HepG2 (cell line): ENCODE measurements around the gene SAMD9. TPM values are rescaled to one million over a fixed set of nuclear protein-coding genes. Genes with fewer than 3 reads are reported as not detected.

Source experiments
- ATAC-seq: fragments of 200-7000 bp; cut with Tn5 transposase; 3 replicates; pipeline ENCODE4 v1.9.1; 2020; ENCODE audit warnings: mild to moderate bottlenecking, moderate library complexity
- BruUV-seq: library from RNA; stranded (reverse); fragments of 400-500 nt; replicated peaks from 2 replicates; lab custom pipeline; 2021; lab: Mats Ljungman, UMichigan
- CTCF ChIA-PET: fragments of 300-600 bp; formaldehyde crosslinking; extraction: SDS; loops from one replicate; lab custom pipeline; 2021; ENCODE audit warnings: low total read pairs, inconsistent platforms, low intra/inter-chr PET ratio; lab: Yijun Ruan, JAX
- POLR2A ChIA-PET: fragments of 350-600 bp; sonication (Branson Sonifier 250); formaldehyde crosslinking; loops from one replicate; lab custom pipeline; 2020; ENCODE audit warnings: antibody characterized with exemption, inconsistent platforms; lab: Yijun Ruan, JAX
- DNase-seq: peaks from one replicate; pipeline ENCODE4 v3.0.0-alpha.2; 2015; ENCODE audit warnings: low spot score
- FAIRE-seq: peaks from 3 replicates; lab custom pipeline; 2011; peaks lifted over from hg19 to GRCh38; lab: Jason Lieb, UNC
- H2AFZ ChIP-seq: one replicate; pipeline ENCODE4 v1.6.1; 2011; ENCODE audit warnings: low read length, inconsistent platforms
- H3K27ac ChIP-seq: fragments of 300-600 bp; 3 replicates; pipeline ENCODE4 v1.8.0; 2011; ENCODE audit warnings: mixed run types, mild to moderate bottlenecking, mixed read lengths, low read length, inconsistent platforms; ENCODE audit not compliant: insufficient read depth; ENCODE audit errors: extremely low read length
- H3K27me3 ChIP-seq, 2 experiments: fragments of 200-600 bp in 1 of 2; 2 replicates in 1 of 2; 3 replicates in 1 of 2; pipeline versions ENCODE4 v1.6.0 to v1.8.0; 2011; ENCODE audit warnings: low read length in 2 of 2, mild to moderate bottlenecking in 2 of 2, moderate library complexity in 2 of 2, inconsistent platforms in 1 of 2; ENCODE audit not compliant: insufficient read depth in 2 of 2, control insufficient read depth in 1 of 2
- H3K36me3 ChIP-seq, 2 experiments: fragments of 200-600 bp in 1 of 2; replicated peaks in 1 of 2; 2 replicates in 1 of 2; 3 replicates in 1 of 2; pipeline versions ENCODE4 v1.5.1 to v1.8.0; 2011; ENCODE audit warnings: low read length in 2 of 2, inconsistent platforms in 1 of 2; ENCODE audit not compliant: insufficient read depth in 2 of 2, control insufficient read depth in 1 of 2
- H3K4me1 ChIP-seq: 2 replicates; pipeline ENCODE4 v1.5.1; 2012; ENCODE audit warnings: low read length, inconsistent platforms; ENCODE audit not compliant: insufficient read depth
- H3K4me2 ChIP-seq: 2 replicates; pipeline ENCODE4 v1.6.0; 2011; ENCODE audit warnings: low read depth, low read length, inconsistent platforms
- H3K4me3 ChIP-seq, 3 experiments: fragments of 200-600 bp in 1 of 3; sonication (generic), shearing (Covaris generic) in 1 of 3; replicated peaks in 1 of 3; 2 replicates each; pipeline ENCODE4 v1.5.1; 2011 to 2016; ENCODE audit warnings: low read length in 3 of 3, inconsistent platforms in 2 of 3, low read depth in 2 of 3, mild to moderate bottlenecking in 2 of 3, control low read depth in 1 of 3, mixed read lengths in 1 of 3; ENCODE audit not compliant: insufficient read depth in 1 of 3
- H3K79me2 ChIP-seq: one replicate; pipeline ENCODE4 v1.6.1; 2011; ENCODE audit warnings: low read length, inconsistent platforms; ENCODE audit not compliant: insufficient read depth
- H3K9ac ChIP-seq: 2 replicates; pipeline ENCODE4 v1.6.0; 2011; ENCODE audit warnings: mild to moderate bottlenecking, low read depth, low read length, inconsistent platforms; ENCODE audit not compliant: insufficient read depth
- H3K9me3 ChIP-seq: 2 replicates; pipeline ENCODE4 v1.5.1; 2012; ENCODE audit warnings: mild to moderate bottlenecking, low read length
- H4K20me1 ChIP-seq: 2 replicates; pipeline ENCODE4 v1.6.0; 2011; ENCODE audit warnings: inconsistent platforms, mild to moderate bottlenecking, low read length, moderate library complexity; ENCODE audit not compliant: insufficient read depth
- BORCS8-MEF2B ChIP-seq: sonication (generic); formaldehyde crosslinking; IDR thresholded peaks from 2 replicates; pipeline ENCODE4 v1.8.0; 2022; ENCODE audit warnings: mild to moderate bottlenecking, missing genetic modification reagents
- CCDC6 ChIP-seq: sonication (generic); formaldehyde crosslinking; IDR thresholded peaks from 2 replicates; pipeline ENCODE4 v1.8.1; 2022; ENCODE audit warnings: mild to moderate bottlenecking, missing genetic modification reagents, moderate library complexity
- FIP1L1 ChIP-seq: fragments of 200-400 bp; formaldehyde crosslinking; IDR thresholded peaks from 2 replicates; pipeline ENCODE4 v1.6.1; 2018; ENCODE audit warnings: low read depth, mild to moderate bottlenecking, low read length, moderate library complexity, borderline replicate concordance; ENCODE audit not compliant: insufficient read depth
- GATAD1 ChIP-seq: IDR thresholded peaks from 2 replicates; pipeline ENCODE4 v1.6.1; 2016; ENCODE audit warnings: missing genetic modification reagents, missing compliant biosample characterization
- GLI4 ChIP-seq: sonication (generic); formaldehyde crosslinking; IDR thresholded peaks from 2 replicates; pipeline ENCODE4 v1.5.1; 2020; ENCODE audit warnings: missing genetic modification reagents, mild to moderate bottlenecking, moderate library complexity, borderline replicate concordance
- MAFF ChIP-seq: IDR thresholded peaks from 2 replicates; pipeline ENCODE4 v1.6.1; 2011; ENCODE audit warnings: low read depth, low read length, improper control_type of control experiment
- RFX1 ChIP-seq: fragments of 450-650 bp; IDR thresholded peaks from 2 replicates; pipeline ENCODE4 v1.6.1; 2017
- SPEN ChIP-seq: sonication (generic); formaldehyde crosslinking; IDR thresholded peaks from 2 replicates; pipeline ENCODE4 v1.5.1; 2020; ENCODE audit warnings: low read depth, mild to moderate bottlenecking, missing genetic modification reagents
- SRSF1 ChIP-seq: fragments of 200-400 bp; formaldehyde crosslinking; optimal IDR thresholded peaks from 2 replicates; pipeline ENCODE3; 2017; ENCODE audit warnings: mild to moderate bottlenecking, low read depth, low read length, moderate library complexity
- TGIF2 ChIP-seq: IDR thresholded peaks from 2 replicates; pipeline ENCODE4 v1.6.1; 2016; ENCODE audit warnings: control low read depth, missing compliant biosample characterization
- THAP11 ChIP-seq: IDR thresholded peaks from 2 replicates; pipeline ENCODE4 v1.6.1; 2016; ENCODE audit warnings: missing biosample characterization, missing genetic modification reagents
- ZNF224 ChIP-seq: sonication (generic); formaldehyde crosslinking; IDR thresholded peaks from 2 replicates; pipeline ENCODE4 v1.5.0; 2020; ENCODE audit warnings: mild to moderate bottlenecking, missing genetic modification reagents
- ZNF30 ChIP-seq: sonication (generic); formaldehyde crosslinking; IDR thresholded peaks from 2 replicates; pipeline ENCODE4 v1.5.0; 2020; ENCODE audit warnings: mild to moderate bottlenecking, missing genetic modification reagents
- ZNF629 ChIP-seq: sonication (generic); formaldehyde crosslinking; conservative IDR thresholded peaks from 2 replicates; pipeline ENCODE4 v1.5.0; 2020; ENCODE audit warnings: missing genetic modification reagents
- WGBS: methylation state at CpG from one replicate; pipeline ENCODE4 v1.1.6; 2017; ENCODE audit warnings: low lambda C conversion rate; 5-methylcytosine and 5-hydroxymethylcytosine counted together
- in situ Hi-C: cut with HindIII; loops from 2 replicates; pipeline ENCODE4 v1.10.0; 2017; ENCODE audit warnings: low pct_unique_long_range_greater_than_20kb; ENCODE audit not compliant: extremely low pct_ligation_motif_present
- intact Hi-C: fragments of 100-400 bp; cut with micrococcal nuclease; formaldehyde crosslinking; loops from one replicate; pipeline ENCODE4 v1.10.0; 2022; ENCODE audit not compliant: unreplicated experiment
- polyA plus RNA-seq, 8 experiments: library from polyadenylated mRNA; depleted of rRNA in 3 of 8; stranded (reverse) in 7 of 8; unstranded in 1 of 8; fragments of >200 nt; fragmentation: Illumina TruSeq in 4 of 8; extraction: Trizol in 4 of 8; gene quantifications; 2 replicates each; pipeline versions ENCODE4 v1.2.1 to v1.2.3, GENCODE V29; 2011 to 2016; ENCODE audit warnings: low read depth in 4 of 8, missing spikeins in 1 of 8, mixed read lengths in 1 of 8; ENCODE audit not compliant: insufficient read depth in 1 of 8
- total RNA-seq, 5 experiments: library from RNA; depleted of rRNA; stranded (reverse); fragments of >200 nt; fragmentation: Illumina TruSeq; extraction: Trizol; gene quantifications; 2 replicates each; pipeline ENCODE4 v1.2.3, GENCODE V29; 2016; ENCODE audit warnings: low read depth in 1 of 5
- TF ChIP-seq, protein P1 (sequence below): sonication (generic); formaldehyde crosslinking; IDR thresholded peaks from 2 replicates; pipeline ENCODE4 v1.4.0; 2020; ENCODE audit warnings: mild to moderate bottlenecking, missing genetic modification reagents
- TF ChIP-seq, protein P2 (sequence below): sonication (generic); formaldehyde crosslinking; IDR thresholded peaks from 2 replicates; pipeline ENCODE4 v1.5.0; 2020; ENCODE audit warnings: missing genetic modification reagents

SAMD9 gene
- total and polyA plus RNA-seq, 2 of the 13 experiments (the other 11 are each of a cell fraction or from before 2014, with no cell fraction given): 0.08 to 1.5 TPM

DNA sequence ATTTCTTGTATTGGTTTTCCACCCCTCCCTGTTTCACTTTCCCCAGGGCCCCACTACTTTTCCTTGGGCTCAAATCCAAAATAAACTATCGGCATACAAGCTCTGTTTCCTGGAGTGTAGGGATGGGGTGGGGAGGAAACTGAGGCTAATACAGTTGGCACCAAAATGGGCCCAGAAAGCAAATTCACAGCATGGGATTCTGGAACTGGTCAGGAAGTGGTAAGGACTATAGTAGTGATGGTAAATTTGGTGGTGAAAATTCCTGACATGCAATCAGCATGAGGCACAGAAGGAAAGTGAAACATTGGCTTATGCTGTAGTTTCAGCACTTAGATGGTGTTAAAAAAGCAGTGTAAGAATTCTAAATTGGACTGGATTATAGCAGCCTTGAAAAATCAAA lies 39.1 kb upstream of the SAMD9 start (continued):
- TF ChIP-seq GLI4 (CRISPR knock-in tag): no peak
- no peak for TF ChIP-seq RFX1
- no peak for TF ChIP-seq ZNF224 (CRISPR knock-in tag)
- TF ChIP-seq MAFF: no peak
- TF ChIP-seq THAP11 (CRISPR knock-in tag): no peak
- TF ChIP-seq, protein P1, sequence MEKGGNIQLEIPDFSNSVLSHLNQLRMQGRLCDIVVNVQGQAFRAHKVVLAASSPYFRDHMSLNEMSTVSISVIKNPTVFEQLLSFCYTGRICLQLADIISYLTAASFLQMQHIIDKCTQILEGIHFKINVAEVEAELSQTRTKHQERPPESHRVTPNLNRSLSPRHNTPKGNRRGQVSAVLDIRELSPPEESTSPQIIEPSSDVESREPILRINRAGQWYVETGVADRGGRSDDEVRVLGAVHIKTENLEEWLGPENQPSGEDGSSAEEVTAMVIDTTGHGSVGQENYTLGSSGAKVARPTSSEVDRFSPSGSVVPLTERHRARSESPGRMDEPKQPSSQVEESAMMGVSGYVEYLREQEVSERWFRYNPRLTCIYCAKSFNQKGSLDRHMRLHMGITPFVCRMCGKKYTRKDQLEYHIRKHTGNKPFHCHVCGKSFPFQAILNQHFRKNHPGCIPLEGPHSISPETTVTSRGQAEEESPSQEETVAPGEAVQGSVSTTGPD (CRISPR knock-in tag): no peak
- TF ChIP-seq, protein P2, sequence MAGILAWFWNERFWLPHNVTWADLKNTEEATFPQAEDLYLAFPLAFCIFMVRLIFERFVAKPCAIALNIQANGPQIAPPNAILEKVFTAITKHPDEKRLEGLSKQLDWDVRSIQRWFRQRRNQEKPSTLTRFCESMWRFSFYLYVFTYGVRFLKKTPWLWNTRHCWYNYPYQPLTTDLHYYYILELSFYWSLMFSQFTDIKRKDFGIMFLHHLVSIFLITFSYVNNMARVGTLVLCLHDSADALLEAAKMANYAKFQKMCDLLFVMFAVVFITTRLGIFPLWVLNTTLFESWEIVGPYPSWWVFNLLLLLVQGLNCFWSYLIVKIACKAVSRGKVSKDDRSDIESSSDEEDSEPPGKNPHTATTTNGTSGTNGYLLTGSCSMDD: no peak
- TF ChIP-seq SRSF1: no peak

DNA sequence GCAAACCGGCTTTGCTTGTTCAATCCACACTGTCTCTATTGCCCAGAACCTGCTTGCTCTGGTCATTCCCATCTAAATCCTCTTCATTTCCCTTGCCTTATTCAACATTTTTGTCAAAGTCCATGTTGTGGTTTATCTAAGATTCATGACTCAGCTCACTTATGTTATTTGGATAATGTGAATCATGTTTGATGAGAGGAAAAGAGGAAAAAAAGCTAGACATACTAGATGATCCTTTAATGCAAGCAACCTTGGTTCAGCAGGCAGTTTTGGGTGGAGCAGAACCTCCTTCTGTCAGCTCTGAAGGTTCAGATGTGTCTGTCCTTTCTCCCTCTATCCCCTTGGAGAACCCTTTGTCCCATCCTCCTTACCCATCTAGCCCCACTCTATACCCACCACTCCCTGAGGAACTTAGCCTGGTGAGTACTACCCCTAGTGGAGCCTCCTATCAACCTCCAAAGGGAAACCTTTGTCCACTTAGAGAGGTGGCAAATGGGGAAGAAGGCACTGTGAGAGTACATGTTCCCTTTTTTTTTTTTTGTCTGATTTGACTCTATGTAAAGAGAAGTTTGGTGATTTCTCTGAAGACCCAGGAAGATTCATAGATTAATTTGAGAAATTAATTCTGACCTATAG lies 32.5 kb upstream of the SAMD9 start:
- in situ Hi-C loops (no loop called here), intact Hi-C loops (no loop called here)
- Histone ChIP-seq H4K20me1 (no peaks in the 10 kb centered on the region), H3K27me3 (peaks cover 2 to 3% of the 10 kb centered on the region in 2 experiments; a peak in 1 of 5 replicates), H3K4me1 (no peaks in the 10 kb centered on the region), H3K79me2 (no peaks in the 10 kb centered on the region), H3K9ac (no peak overlapping the region), H2AFZ (no peak overlapping the region), H3K27ac (no peak overlapping the region), H3K4me2 (no peak overlapping the region), H3K36me3 (no peaks in the 10 kb centered on the region), H3K9me3 (no peaks in the 10 kb centered on the region), H3K4me3 (no peak overlapping the region)
- POLR2A ChIA-PET: no interaction called here
- no peak for ATAC-seq
- DNase-seq: no peak
- CTCF ChIA-PET: no interaction called here
- FAIRE-seq: no peak
- TF ChIP-seq ZNF30 (CRISPR knock-in tag) (no peak), SPEN (no peak), TGIF2 (CRISPR knock-in tag) (no peak), CCDC6 (CRISPR knock-in tag) (no peak), BORCS8-MEF2B (no peak), FIP1L1 (no peak), ZNF629 (CRISPR knock-in tag) (no peak), GATAD1 (CRISPR knock-in tag) (no peak)
- WGBS: 3% methylated on average over 1 of the region's 1 CpG
- BruUV-seq: no TSS peak
